ENCODE measurements around the gene AP1G2. TPM values are rescaled to one million over a fixed set of nuclear protein-coding genes. Genes with fewer than 3 reads are reported as not detected.

The AP1G2 gene
- total and polyA plus RNA-seq, 2 of the 13 experiments (the other 11 are each of a cell fraction or from before 2014, with no cell fraction given) = 96.9 to 611 TPM

DNA sequence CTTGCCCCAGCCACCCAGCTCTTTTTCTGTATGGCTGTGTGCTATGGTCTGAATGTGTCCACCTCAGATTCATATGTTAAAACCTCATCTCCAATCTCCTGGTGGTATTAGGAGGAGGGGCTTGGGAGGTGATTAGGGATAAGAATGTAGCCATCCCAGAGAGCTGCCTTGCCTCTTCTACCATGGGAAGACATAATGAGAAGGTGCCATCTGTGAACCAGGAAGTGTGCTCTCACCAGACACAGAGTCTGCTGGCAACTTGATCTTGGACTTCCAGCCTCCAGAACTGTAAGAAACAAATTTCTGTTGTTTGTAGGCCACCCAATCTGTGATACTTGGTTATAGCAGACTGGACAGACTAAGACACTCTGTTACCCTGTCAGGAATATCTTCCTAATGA lies 33.8 kb upstream of the AP1G2 start (continued):
- TF ChIP-seq PHF21A (CRISPR knock-in tag; IDR thresholded peaks at IDR 0.05) (0 out of 2 replicates have a peak, but pooled peaks have one; percentile 6), ZNF333 (CRISPR knock-in tag; IDR thresholded peaks at IDR 0.05; ENCODE audit: borderline replicate concordance) (no peak), ELF1 (CRISPR knock-in tag; IDR thresholded peaks at IDR 0.05) (peak; percentile 33; the same call in 1 of the 2 replicates), ZKSCAN5 (CRISPR knock-in tag; IDR thresholded peaks at IDR 0.05) (0 out of 2 replicates have a peak, but pooled peaks have one; percentile 38), GPN1 (CRISPR knock-in tag; IDR thresholded peaks at IDR 0.05; ENCODE audit: borderline replicate concordance) (no peak), NFATC3 (CRISPR knock-in tag; IDR thresholded peaks at IDR 0.05) (no peak), SOX13 (IDR thresholded peaks at IDR 0.05) (no peak), SOX13 (CRISPR knock-in tag; conservative IDR thresholded peaks at IDR 0.05 in 1 of 2, IDR thresholded peaks at IDR 0.05 in 1 of 2) (no peak), RELA (CRISPR knock-in tag; IDR thresholded peaks at IDR 0.05) (no peak), ZNF263 (CRISPR knock-in tag; IDR thresholded peaks at IDR 0.05) (no peak), ZNF10 (CRISPR knock-in tag; IDR thresholded peaks at IDR 0.05; ENCODE audit: borderline replicate concordance, low read depth) (no peak), SALL1 (CRISPR knock-in tag; IDR thresholded peaks at IDR 0.05) (no peak), KMT2B (CRISPR knock-in tag; IDR thresholded peaks at IDR 0.05) (no peak), RBAK (CRISPR knock-in tag; IDR thresholded peaks at IDR 0.05) (0 out of 2 replicates have a peak, but pooled peaks have one; percentile 8), ZSCAN22 (CRISPR knock-in tag; IDR thresholded peaks at IDR 0.05) (no peak), ZNF646 (CRISPR knock-in tag; IDR thresholded peaks at IDR 0.05) (no peak), FOXC1 (CRISPR knock-in tag; IDR thresholded peaks at IDR 0.05; ENCODE audit: borderline replicate concordance) (0 out of 2 replicates have a peak, but pooled peaks have one; percentile 25), MTERF4 (CRISPR knock-in tag; IDR thresholded peaks at IDR 0.05) (peak; percentile 50; the same call in 1 of the 2 replicates), ZMAT3 (CRISPR knock-in tag; conservative IDR thresholded peaks at IDR 0.05) (0 out of 2 replicates have a peak, but pooled peaks have one; percentile 3)
- TF ChIP-seq, protein P1, sequence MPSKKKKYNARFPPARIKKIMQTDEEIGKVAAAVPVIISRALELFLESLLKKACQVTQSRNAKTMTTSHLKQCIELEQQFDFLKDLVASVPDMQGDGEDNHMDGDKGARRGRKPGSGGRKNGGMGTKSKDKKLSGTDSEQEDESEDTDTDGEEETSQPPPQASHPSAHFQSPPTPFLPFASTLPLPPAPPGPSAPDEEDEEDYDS (CRISPR knock-in tag; IDR thresholded peaks at IDR 0.05) = no peak
- TF ChIP-seq, protein P2, sequence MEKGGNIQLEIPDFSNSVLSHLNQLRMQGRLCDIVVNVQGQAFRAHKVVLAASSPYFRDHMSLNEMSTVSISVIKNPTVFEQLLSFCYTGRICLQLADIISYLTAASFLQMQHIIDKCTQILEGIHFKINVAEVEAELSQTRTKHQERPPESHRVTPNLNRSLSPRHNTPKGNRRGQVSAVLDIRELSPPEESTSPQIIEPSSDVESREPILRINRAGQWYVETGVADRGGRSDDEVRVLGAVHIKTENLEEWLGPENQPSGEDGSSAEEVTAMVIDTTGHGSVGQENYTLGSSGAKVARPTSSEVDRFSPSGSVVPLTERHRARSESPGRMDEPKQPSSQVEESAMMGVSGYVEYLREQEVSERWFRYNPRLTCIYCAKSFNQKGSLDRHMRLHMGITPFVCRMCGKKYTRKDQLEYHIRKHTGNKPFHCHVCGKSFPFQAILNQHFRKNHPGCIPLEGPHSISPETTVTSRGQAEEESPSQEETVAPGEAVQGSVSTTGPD (CRISPR knock-in tag; IDR thresholded peaks at IDR 0.05) = no peak
